Measurements from ENCODE around the gene GARS1.

Gene GARS1, protein sequence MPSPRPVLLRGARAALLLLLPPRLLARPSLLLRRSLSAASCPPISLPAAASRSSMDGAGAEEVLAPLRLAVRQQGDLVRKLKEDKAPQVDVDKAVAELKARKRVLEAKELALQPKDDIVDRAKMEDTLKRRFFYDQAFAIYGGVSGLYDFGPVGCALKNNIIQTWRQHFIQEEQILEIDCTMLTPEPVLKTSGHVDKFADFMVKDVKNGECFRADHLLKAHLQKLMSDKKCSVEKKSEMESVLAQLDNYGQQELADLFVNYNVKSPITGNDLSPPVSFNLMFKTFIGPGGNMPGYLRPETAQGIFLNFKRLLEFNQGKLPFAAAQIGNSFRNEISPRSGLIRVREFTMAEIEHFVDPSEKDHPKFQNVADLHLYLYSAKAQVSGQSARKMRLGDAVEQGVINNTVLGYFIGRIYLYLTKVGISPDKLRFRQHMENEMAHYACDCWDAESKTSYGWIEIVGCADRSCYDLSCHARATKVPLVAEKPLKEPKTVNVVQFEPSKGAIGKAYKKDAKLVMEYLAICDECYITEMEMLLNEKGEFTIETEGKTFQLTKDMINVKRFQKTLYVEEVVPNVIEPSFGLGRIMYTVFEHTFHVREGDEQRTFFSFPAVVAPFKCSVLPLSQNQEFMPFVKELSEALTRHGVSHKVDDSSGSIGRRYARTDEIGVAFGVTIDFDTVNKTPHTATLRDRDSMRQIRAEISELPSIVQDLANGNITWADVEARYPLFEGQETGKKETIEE

GRCh38 chr7:30594540-30595435 lies at the start of gene GARS1:
Gene GARS1 (plus strand): TSS chr7:30594878. CDS start chr7:30594922, 44 bp downstream.
- DNase-seq: peak; percentile 93
- in situ Hi-C loops (cut with MboI; ENCODE audit: low pct_unique_long_range_greater_than_20kb, low sequenced_read_pairs): no loop called here

DNA sequence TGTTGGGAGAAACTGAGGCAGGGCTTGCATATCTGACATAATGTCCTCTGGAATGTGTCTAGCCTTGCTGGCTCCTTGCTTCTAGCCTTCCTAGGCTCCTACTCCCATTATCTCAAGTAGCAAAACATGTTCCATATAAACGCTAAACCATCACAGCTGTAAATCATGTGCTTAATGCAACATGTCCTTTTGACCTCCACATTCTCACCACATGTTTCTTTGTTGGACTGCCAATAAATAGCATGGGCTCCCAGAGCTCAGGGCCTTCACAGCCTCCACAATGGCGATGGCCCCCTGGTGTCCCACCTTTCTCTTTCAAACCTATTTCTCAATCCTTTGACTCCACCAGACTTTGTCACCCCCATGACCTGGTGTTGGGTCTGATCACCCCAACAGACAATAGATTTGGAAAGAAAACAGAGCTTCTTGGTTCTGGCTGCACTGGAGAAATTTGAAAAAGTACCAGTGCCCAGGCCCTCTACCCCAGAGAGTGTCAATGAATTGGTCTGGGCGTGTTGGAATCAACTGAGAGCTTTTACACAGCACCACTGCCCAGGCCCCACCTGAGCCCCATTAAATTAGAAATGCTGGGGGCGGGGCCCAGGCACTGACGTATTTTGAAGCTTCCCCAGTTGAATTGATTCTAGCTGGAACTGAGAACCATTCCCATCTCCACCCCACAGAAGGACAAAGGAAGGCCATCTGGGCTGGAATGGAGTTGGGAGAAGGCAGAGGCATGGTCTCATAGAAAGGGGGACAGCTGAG lies 48.7 kb upstream of the GARS1 start:
- no peak for DNase-seq
- in situ Hi-C loops (cut with MboI; ENCODE audit: low pct_unique_long_range_greater_than_20kb, low sequenced_read_pairs): no loop called here

DNA sequence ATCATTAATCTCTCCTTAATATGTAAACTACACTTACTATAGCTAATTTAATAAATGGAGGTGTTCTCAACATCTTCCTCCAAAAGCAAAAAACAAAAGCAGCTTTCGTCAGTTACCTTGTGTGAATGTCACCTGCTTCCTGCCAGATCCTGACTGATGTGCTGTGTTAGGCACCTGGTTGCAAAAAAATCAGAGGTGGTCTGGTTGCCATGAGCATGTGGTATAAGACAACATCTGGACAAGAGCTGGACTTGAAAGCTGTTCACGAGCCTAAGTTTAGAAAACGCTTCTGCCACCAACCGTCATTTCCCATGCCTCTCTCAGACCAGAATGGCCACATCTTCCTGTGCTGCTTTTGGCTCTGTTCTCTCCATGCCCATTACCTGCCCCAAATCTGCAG lies 48.1 kb upstream of the GARS1 start:
- DNase-seq: no peak
- in situ Hi-C loops (cut with MboI; ENCODE audit: low pct_unique_long_range_greater_than_20kb, low sequenced_read_pairs): no loop called here

GRCh38 chr7:30548845-30549244 lies 45.8 kb upstream of the GARS1 start:
- in situ Hi-C loops (cut with MboI; ENCODE audit: low pct_unique_long_range_greater_than_20kb, low sequenced_read_pairs): no loop called here
- peak; percentile 71 for DNase-seq

- in situ Hi-C loops (cut with MboI; ENCODE audit: low pct_unique_long_range_greater_than_20kb, low sequenced_read_pairs): no loop called here
- peak; percentile 4 for DNase-seq
Observed at GRCh38 chr7:30549931-30550493, 44.7 kb upstream of the GARS1 start.

- no peak for DNase-seq
- in situ Hi-C loops (cut with MboI; ENCODE audit: low pct_unique_long_range_greater_than_20kb, low sequenced_read_pairs): no loop called here
Observed at GRCh38 chr7:30552330-30552729, 42.3 kb upstream of the GARS1 start.

GRCh38 chr7:30553141-30553540 lies 41.5 kb upstream of the GARS1 start:
- in situ Hi-C loops (cut with MboI; ENCODE audit: low pct_unique_long_range_greater_than_20kb, low sequenced_read_pairs): no loop called here
- DNase-seq: no peak

GRCh38 chr7:30553546-30553945 lies 41.1 kb upstream of the GARS1 start:
- DNase-seq: no peak
- in situ Hi-C loops (cut with MboI; ENCODE audit: low pct_unique_long_range_greater_than_20kb, low sequenced_read_pairs): no loop called here

GRCh38 chr7:30555525-30555924 lies 39.2 kb upstream of the GARS1 start:
- DNase-seq: no peak
- in situ Hi-C loops (cut with MboI; ENCODE audit: low pct_unique_long_range_greater_than_20kb, low sequenced_read_pairs): no loop called here

DNA sequence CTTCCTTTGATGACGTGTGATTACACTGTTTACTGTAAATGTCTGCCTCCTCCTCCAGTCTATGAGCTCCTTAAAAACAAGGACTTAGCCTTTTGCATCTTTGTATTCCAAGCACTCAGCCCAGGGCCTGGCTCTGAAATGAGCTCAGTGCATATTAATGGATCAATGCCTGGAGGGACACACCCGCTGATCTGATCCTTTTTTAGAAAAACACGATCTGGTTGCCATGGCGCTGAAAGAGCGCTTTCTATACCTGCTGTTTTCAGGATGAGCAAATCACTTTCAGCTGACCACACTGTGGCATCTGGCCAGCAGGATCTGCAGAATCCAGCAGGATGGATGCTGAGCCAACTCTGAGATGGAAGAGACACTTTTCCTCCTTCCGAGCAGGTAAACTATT lies 37.8 kb upstream of the GARS1 start:
- no peak for DNase-seq
- in situ Hi-C loops (cut with MboI; ENCODE audit: low pct_unique_long_range_greater_than_20kb, low sequenced_read_pairs): no loop called here

GRCh38 chr7:30557245-30557644 lies 37.4 kb upstream of the GARS1 start:
- DNase-seq: no peak
- in situ Hi-C loops (cut with MboI; ENCODE audit: low pct_unique_long_range_greater_than_20kb, low sequenced_read_pairs): no loop called here

DNA sequence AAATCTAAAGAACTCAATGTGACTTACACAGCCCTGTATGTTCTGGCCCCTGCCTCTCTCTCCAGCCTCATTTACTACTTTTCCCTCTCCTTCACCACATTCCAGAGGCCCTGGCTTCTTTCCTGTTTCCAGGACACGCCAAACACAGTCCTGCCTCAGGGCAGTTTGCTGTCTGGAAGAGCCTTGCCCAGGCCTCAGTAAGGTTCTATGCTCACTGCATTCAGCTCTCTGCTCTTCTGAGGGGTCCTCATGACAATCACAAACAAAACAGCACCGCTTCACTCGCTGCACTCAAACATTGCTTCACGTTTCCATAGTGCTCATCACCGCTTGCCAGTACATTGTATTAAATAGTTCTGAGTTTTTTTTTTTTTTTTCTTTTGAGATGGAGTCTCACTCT lies 35.1 kb upstream of the GARS1 start:
- DNase-seq: no peak
- in situ Hi-C loops (cut with MboI; ENCODE audit: low pct_unique_long_range_greater_than_20kb, low sequenced_read_pairs): no loop called here

GRCh38 chr7:30561389-30561788 lies 33.3 kb upstream of the GARS1 start:
- in situ Hi-C loops (cut with MboI; ENCODE audit: low pct_unique_long_range_greater_than_20kb, low sequenced_read_pairs): no loop called here
- no peak for DNase-seq

DNA sequence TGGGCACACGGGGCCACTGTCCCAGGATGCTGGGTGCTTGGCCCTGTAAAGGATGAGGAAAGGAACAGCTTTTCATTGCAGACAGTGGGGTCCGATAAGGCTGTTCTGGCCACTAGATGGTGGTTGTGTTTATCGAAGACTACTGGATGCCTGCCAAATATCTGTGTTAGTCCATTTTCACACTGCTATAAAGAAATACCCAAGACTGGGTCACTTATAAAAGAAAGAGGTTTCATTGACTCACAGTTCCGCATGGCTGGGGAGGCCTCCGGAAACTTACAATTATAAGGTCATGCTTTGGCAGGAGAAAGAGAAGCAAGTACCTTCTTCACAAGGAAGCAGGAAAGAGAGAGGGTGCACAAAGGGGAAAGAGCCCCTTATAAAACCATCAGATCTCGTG lies 32.2 kb upstream of the GARS1 start:
- in situ Hi-C loops (cut with MboI; ENCODE audit: low pct_unique_long_range_greater_than_20kb, low sequenced_read_pairs): no loop called here
- no peak for DNase-seq

GRCh38 chr7:30562909-30563308 lies 31.8 kb upstream of the GARS1 start:
- in situ Hi-C loops (cut with MboI; ENCODE audit: low pct_unique_long_range_greater_than_20kb, low sequenced_read_pairs): no loop called here

DNA sequence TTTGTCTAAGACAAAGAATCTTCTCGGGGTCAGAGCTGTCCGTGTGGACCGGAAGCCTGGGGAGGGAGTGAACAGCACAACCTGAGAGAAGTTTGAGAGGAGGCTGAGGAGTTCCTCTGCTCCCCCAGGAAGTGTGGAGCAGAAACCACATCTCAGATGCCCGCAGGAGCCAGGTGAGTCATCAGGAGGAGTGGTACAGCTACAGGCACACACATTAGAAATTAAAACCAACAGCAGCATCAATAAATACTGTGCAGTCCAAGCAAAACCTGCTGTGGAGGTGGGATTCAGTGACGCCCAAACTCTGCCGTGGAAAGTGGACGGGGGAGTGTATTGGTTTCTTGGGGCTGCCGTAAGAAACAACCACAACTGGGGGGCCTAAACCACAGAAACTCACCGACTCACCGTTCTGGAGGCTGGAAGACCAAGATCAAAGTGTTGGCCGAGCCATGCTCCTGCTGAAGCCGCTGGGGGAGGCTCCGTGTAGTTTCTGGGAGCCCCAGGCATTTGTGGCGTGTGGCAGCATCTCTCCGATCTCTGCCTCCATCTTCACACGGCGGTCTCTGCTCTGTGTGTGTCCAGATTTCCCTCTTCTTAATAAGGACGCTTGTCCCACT lies 31.2 kb upstream of the GARS1 start:
- DNase-seq: no peak
- in situ Hi-C loops (cut with MboI; ENCODE audit: low pct_unique_long_range_greater_than_20kb, low sequenced_read_pairs): no loop called here

More at GRCh38 chr7:30562909-30563308, 31.8 kb upstream of the GARS1 start:
- DNase-seq: no peak

- in situ Hi-C loops (cut with MboI; ENCODE audit: low pct_unique_long_range_greater_than_20kb, low sequenced_read_pairs): no loop called here
- peak; percentile 91 for DNase-seq
Observed at GRCh38 chr7:30564243-30564892, 30.3 kb upstream of the GARS1 start.

DNA sequence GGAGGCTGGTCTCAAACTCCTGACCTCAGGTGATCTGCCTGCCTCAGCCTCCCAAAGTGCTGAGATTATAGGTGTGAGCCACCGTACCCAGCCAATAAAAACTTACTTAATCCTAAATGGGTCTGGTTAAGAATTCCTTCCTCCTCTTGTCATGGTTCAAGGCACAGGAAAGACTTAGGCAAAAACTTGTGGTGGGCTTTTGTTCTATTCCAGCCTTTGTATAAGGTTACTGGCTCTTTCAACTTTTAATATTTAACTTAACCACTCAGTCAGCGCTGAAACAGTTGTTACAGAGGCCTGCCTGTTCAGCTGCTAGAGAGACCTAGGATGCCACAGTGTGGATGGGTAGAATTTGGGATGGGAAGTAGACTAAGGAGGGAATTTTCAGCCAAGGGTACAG lies 28.1 kb upstream of the GARS1 start:
- in situ Hi-C loops (cut with MboI; ENCODE audit: low pct_unique_long_range_greater_than_20kb, low sequenced_read_pairs): no loop called here
- DNase-seq: no peak

Data from KBM-7 (cell line).